GM12875 (cell line): ENCODE measurements around the gene RRAD.

ENCODE experiments used
- H3K4me3 ChIP-seq: one replicate; pipeline ENCODE4 v1.5.1; 2011; ENCODE audit warnings: low read depth, low read length, control low read depth
- CTCF ChIP-seq: IDR thresholded peaks from 2 replicates; pipeline ENCODE4 v1.5.1; 2011; ENCODE audit warnings: low read depth, mild to moderate bottlenecking, control low read depth, inconsistent platforms, low read length, moderate library complexity, borderline replicate concordance; ENCODE audit not compliant: insufficient read depth

The RRAD gene

GRCh38 chr16:66936462-66936861 lies 11.1 kb upstream of the RRAD start:
- TF ChIP-seq CTCF: no peak

GRCh38 chr16:66935314-66936011 lies 10.1 kb upstream of the RRAD start, which contains the start of gene CES2:
Gene CES2 (plus strand): TSS chr16:66935516. CDS start chr16:66935636, 120 bp downstream.
- TF ChIP-seq CTCF: no peak

More at GRCh38 chr16:66936462-66936861, 11.1 kb upstream of the RRAD start:
- no peak overlapping the region for H3K4me3 ChIP-seq

GRCh38 chr16:66934839-66935313 lies 9.5 kb upstream of the RRAD start:
- H3K4me3 ChIP-seq: peak overlapping the region; percentile 78

More at GRCh38 chr16:66935314-66936011, 10.1 kb upstream of the RRAD start, which contains the start of gene CES2:
- H3K4me3 ChIP-seq: peak within 1 kb of the TSS; percentile 78

- peak within 1 kb of the TSS; percentile 78 for H3K4me3 ChIP-seq
- no peak for TF ChIP-seq CTCF
These were observed 9.0 kb upstream of the RRAD start, which contains the start of gene CIAO2B for GRCh38 chr16:66934138-66934838. Gene CIAO2B (minus strand): TSS chr16:66934402. CDS start chr16:66934364, 38 bp downstream.

- no peak for TF ChIP-seq CTCF
- peak overlapping the region; percentile 78 for H3K4me3 ChIP-seq
These were observed 8.4 kb upstream of the RRAD start for GRCh38 chr16:66933776-66934137.

- TF ChIP-seq CTCF: no peak
- no peak overlapping the region for H3K4me3 ChIP-seq
These were observed 6.7 kb upstream of the RRAD start for GRCh38 chr16:66932076-66932475.

- TF ChIP-seq CTCF: no peak
- no peak overlapping the region for H3K4me3 ChIP-seq
These were observed 6.3 kb upstream of the RRAD start for GRCh38 chr16:66931665-66932064.
